Tibial artery (tissue), 4 donors: Measurements from ENCODE around the gene ZC3H13.

Experiments
- DNase-seq, 2 donors: peaks; one replicate each; pipeline ENCODE4 v3.0.0-alpha.2; 2019
- H3K27ac ChIP-seq, 2 donors: fragments of 200-600 bp; sonication (generic) in 1 of 2; 1 replicate in 1 of 2; 2 replicates in 1 of 2; pipeline ENCODE4 v1.5.1; 2018 to 2019; ENCODE audit warnings: mild to moderate bottlenecking in 1 of 2
- H3K27me3 ChIP-seq, 2 donors: fragments of 200-600 bp; sonication (generic) in 1 of 2; one replicate each; pipeline versions ENCODE4 v1.5.1 to v1.6.0; 2016 to 2019
- H3K36me3 ChIP-seq, 3 donors: fragments of 200-600 bp; sonication (generic) in 2 of 3; one replicate each; pipeline ENCODE4 v1.5.1; 2016 to 2019; ENCODE audit warnings: mild to moderate bottlenecking in 2 of 3
- H3K4me1 ChIP-seq, 4 donors: fragments of 200-600 bp; sonication (generic) in 2 of 4; 1 replicate in 3 of 4; 2 replicates in 1 of 4; pipeline ENCODE4 v1.5.1; 2016 to 2019
- H3K4me3 ChIP-seq, 2 donors: fragments of 200-600 bp; sonication (generic) in 1 of 2; 1 replicate in 1 of 2; 2 replicates in 1 of 2; pipeline ENCODE4 v1.5.1; 2018 to 2019; ENCODE audit warnings: mild to moderate bottlenecking in 2 of 2
- H3K9me3 ChIP-seq, 3 donors: fragments of 200-600 bp; sonication (generic) in 1 of 3; one replicate each; pipeline ENCODE4 v1.5.1; 2016 to 2019
- intact Hi-C: fragments of 100-400 bp; cut with DNase I; formaldehyde crosslinking; loops from one replicate; pipeline ENCODE4 v1.15.0; 2023; ENCODE audit warnings: low total_unique reads
- TF ChIP-seq, protein P1 (sequence below), 2 experiments: fragments of 200-600 bp in 1 of 2; fragments of 450-650 bp in 1 of 2; IDR thresholded peaks; one replicate each; pipeline ENCODE4 v1.5.1; 2017 to 2019; ENCODE audit warnings: antibody characterized with exemption in 2 of 2, mild to moderate bottlenecking in 1 of 2, moderate library complexity in 1 of 2

The ZC3H13 gene

DNA sequence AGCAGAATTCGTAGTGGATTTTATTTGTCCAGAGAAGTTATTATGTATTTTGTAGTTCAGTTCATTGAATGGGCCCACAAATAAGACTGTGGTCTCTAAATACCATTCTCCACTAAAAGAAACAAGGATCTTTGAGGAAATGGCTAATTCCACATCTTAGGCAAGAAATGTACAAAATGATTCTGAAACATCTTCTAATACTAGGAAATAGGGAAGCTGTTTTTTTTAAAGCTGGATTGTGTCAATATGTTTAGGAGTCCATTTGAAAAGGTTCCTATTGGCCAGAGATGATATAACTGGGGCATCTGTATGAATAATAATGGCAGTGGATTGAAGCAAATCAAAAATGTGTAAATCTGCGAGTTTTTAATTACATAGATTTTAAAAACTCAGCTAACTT, 112.5 kb downstream of the ZC3H13 start:
- Histone ChIP-seq H3K36me3 (no peaks in the 10 kb centered on the region), H3K9me3 (no peaks in the 10 kb centered on the region), H3K27me3 (peaks cover 0 to 3% of the 10 kb centered on the region in 2 donors), H3K4me1 (no peaks in the 10 kb centered on the region), H3K27ac (no peak overlapping the region), H3K4me3 (no peak overlapping the region)
- no peak for DNase-seq
- TF ChIP-seq, protein P1, sequence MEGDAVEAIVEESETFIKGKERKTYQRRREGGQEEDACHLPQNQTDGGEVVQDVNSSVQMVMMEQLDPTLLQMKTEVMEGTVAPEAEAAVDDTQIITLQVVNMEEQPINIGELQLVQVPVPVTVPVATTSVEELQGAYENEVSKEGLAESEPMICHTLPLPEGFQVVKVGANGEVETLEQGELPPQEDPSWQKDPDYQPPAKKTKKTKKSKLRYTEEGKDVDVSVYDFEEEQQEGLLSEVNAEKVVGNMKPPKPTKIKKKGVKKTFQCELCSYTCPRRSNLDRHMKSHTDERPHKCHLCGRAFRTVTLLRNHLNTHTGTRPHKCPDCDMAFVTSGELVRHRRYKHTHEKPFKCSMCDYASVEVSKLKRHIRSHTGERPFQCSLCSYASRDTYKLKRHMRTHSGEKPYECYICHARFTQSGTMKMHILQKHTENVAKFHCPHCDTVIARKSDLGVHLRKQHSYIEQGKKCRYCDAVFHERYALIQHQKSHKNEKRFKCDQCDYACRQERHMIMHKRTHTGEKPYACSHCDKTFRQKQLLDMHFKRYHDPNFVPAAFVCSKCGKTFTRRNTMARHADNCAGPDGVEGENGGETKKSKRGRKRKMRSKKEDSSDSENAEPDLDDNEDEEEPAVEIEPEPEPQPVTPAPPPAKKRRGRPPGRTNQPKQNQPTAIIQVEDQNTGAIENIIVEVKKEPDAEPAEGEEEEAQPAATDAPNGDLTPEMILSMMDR (IDR thresholded peaks at IDR 0.05), result no peak
- intact Hi-C loops, result no loop called here

DNA sequence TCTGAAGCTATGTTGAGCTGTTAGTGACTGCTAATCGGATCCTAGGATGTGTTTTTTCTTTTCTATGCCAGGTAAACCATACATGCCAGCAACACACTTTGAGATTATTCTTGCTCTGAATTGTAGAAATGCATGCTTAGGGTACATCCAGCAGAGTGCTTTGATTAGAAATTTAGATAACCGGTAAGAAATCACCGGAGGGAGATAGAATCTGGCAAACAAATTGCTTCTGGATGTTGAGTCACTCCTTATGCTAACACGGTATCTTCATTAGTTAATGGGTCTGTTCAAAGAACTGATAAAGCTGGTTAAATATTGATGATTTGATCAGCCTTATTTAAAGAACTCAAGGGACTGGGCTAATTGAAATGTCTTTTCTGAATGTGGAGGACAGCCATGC, 115.9 kb downstream of the ZC3H13 start:
- TF ChIP-seq, protein P1 (IDR thresholded peaks at IDR 0.05), result no peak

DNA sequence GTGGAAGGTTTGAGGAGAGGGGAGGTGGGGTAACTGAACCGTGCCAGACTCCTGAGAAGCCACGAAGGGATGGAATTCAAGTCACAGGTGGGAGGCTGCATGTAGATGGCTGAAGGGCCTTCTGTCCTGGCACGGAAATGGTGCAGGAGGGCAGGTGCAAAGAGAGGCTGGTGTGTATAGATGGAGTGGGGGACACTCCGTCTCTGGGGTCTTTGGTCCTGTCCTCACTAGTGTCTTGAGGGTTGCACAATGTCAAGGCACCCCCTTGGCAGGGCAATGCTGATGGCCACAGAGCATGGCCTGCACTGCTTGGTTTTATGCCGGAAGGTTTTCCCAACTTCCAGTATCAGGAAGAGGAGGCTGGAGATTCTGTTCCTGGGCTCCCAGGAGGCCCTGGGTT, 118.3 kb downstream of the ZC3H13 start:
- DNase-seq, result no peak
- no peaks in the 10 kb centered on the region for H3K4me1 ChIP-seq
- peaks cover 0 to 16% of the 10 kb centered on the region in 2 donors for H3K27me3 ChIP-seq
- no peaks in the 10 kb centered on the region for H3K9me3 ChIP-seq
- TF ChIP-seq, protein P1 (IDR thresholded peaks at IDR 0.05), result no peak
- H3K36me3 ChIP-seq, result no peaks in the 10 kb centered on the region
- no peak overlapping the region for H3K4me3 ChIP-seq
- intact Hi-C loops, result no loop called here
- H3K27ac ChIP-seq, result no peak overlapping the region

More for the DNA sequence above, 115.9 kb downstream of the ZC3H13 start:
- intact Hi-C loops, result no loop called here
- Histone ChIP-seq H3K4me1 (no peaks in the 10 kb centered on the region), H3K9me3 (no peaks in the 10 kb centered on the region), H3K36me3 (no peaks in the 10 kb centered on the region), H3K27ac (no peak overlapping the region), H3K4me3 (no peak overlapping the region), H3K27me3 (peaks cover 0 to 16% of the 10 kb centered on the region in 2 donors)
- DNase-seq, result no peak

DNA sequence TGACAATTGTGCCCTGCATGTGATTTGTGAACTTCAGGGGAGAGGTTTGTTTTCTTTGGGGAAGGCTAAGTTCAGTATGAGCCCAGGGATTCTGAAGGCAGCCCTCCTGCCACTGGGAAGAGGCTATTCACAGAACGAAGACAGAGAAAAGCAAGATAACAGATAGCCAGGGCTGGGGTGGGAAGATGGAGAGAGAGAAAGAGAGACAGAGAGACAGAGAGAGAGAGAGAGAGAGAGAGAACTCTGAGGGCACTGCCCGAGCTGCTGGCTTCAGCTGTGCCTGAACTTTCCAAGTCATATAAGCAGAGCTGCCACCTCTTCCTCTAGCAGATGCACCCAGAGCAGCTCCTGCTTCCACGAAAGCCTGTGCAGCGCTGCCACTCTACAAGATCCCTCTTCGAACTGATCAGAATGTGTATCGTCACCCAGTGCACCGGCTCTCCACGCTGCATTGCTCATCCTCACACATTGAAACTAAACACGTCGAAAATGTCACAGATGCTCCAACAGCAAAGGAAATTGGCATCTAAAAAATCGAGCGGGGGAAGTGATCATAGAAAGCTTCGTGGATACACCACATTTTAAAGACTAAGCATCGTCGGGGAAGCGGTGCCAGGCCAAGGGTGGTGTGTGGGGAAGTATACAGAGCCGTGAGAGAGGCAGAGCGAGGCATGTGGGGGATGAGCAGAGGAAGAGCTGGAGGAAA, 119.2 kb downstream of the ZC3H13 start:
- Histone ChIP-seq H3K27ac (no peak overlapping the region), H3K9me3 (no peaks in the 10 kb centered on the region), H3K4me1 (no peaks in the 10 kb centered on the region), H3K4me3 (no peak overlapping the region), H3K36me3 (no peaks in the 10 kb centered on the region), H3K27me3 (peaks cover 0 to 16% of the 10 kb centered on the region in 2 donors)
- TF ChIP-seq, protein P1 (IDR thresholded peaks at IDR 0.05), result no peak
- intact Hi-C loops, result no loop called here
- DNase-seq, result no peak

DNA sequence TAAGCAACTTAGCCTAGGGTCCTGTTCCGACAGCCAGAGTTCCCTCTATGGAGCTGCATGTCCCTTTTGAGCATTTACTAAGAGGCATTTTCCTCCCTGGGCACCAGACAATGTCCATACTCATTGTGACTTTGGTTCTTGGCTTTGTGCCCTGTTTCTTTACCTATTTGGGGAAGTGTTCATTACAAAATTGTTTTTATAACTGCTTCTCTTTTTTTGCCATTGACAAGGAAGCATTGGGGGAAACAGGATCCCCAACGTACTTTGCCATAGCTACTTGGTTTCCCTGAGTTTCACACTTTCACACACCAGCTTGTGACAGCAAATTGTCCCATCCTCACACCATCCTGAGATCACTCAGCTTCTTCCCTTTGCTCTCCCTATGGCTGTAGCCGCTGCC, 119.9 kb downstream of the ZC3H13 start:
- Histone ChIP-seq H3K27ac (no peak overlapping the region), H3K4me3 (no peak overlapping the region), H3K27me3 (peaks cover 0 to 16% of the 10 kb centered on the region in 2 donors), H3K36me3 (no peaks in the 10 kb centered on the region), H3K4me1 (no peaks in the 10 kb centered on the region), H3K9me3 (no peaks in the 10 kb centered on the region)
- intact Hi-C loops, result no loop called here
- DNase-seq, result no peak
- TF ChIP-seq, protein P1 (IDR thresholded peaks at IDR 0.05), result no peak
